ENCODE measurements around the gene APC2. TPM values are rescaled to one million over a fixed set of nuclear protein-coding genes. Genes with fewer than 3 reads are reported as not detected.

The APC2 gene
- polyA plus RNA-seq, 1 donor (not counting 4 experiments of a cell fraction or from before 2014, with no cell fraction given), result 0.01 TPM

- H2AFZ ChIP-seq (ENCODE audit: control insufficient read depth, low read length), result no peak overlapping the region
- H3K4me2 ChIP-seq (ENCODE audit: control insufficient read depth, extremely low read depth, insufficient read depth, low read depth, low read length), result no peak overlapping the region
- H4K20me1 ChIP-seq (ENCODE audit: control insufficient read depth, extremely low read depth, insufficient read depth, low read length), result no peaks in the 10 kb centered on the region
- TF ChIP-seq CTCF (optimal IDR thresholded peaks at IDR 0.05 in 1 of 3, IDR thresholded peaks at IDR 0.05 in 1 of 3, conservative IDR thresholded peaks at IDR 0.05 in 1 of 3; ENCODE audit: extremely low read depth in 1 of 3, insufficient read depth in 2 of 3, low read length in 3 of 3) (no peak), EZH2 (IDR thresholded peaks at IDR 0.05; ENCODE audit: low read length) (no peak)
- peaks cover 12% of the 10 kb centered on the region for H3K4me1 ChIP-seq (ENCODE audit: control insufficient read depth, extremely low read depth, insufficient read depth, low read length)
- no peak overlapping the region for H3K27ac ChIP-seq (ENCODE audit: control insufficient read depth, insufficient read depth, low read length)
- no peaks in the 10 kb centered on the region for H3K9me1 ChIP-seq (ENCODE audit: control insufficient read depth, extremely low read depth, insufficient read depth, low read length)
- no peaks in the 10 kb centered on the region for H3K27me3 ChIP-seq (ENCODE audit: control insufficient read depth, extremely low read depth, insufficient read depth, low read length)
- no peak for DNase-seq (ENCODE audit: low read depth, low spot score)
- H3K9me3 ChIP-seq (ENCODE audit: control insufficient read depth, low read depth, low read length), result no peaks in the 10 kb centered on the region
- dilution Hi-C loops (cut with MboI; ENCODE audit: extremely low pct_ligation_motif_present, low sequenced_read_pairs), result no loop called here
- H3K36me3 ChIP-seq (ENCODE audit: control insufficient read depth in 2 of 2, extremely low read depth in 1 of 2, insufficient read depth in 2 of 2, low read length in 2 of 2), result no peaks in the 10 kb centered on the region
- H3K9ac ChIP-seq (ENCODE audit: control insufficient read depth, extremely low read depth, insufficient read depth, low read length), result no peak overlapping the region
- no peaks in the 10 kb centered on the region for H3K79me2 ChIP-seq (ENCODE audit: control insufficient read depth, insufficient read depth, low read length)
- no peak overlapping the region for H3K4me3 ChIP-seq (ENCODE audit: control insufficient read depth in 2 of 3, extremely low read depth in 1 of 3, insufficient read depth in 2 of 3, low read depth in 1 of 3, low read length in 3 of 3)
- FAIRE-seq, result no peak
Measured at GRCh38 chr19:1488282-1488601, 38.3 kb downstream of the APC2 start.

GRCh38 chr19:1489463-1490310 is 39.8 kb downstream of the APC2 start:
- no peak for TF ChIP-seq EZH2 (IDR thresholded peaks at IDR 0.05; ENCODE audit: low read length)
- no peak for TF ChIP-seq CTCF (optimal IDR thresholded peaks at IDR 0.05 in 1 of 3, IDR thresholded peaks at IDR 0.05 in 1 of 3, conservative IDR thresholded peaks at IDR 0.05 in 1 of 3; ENCODE audit: extremely low read depth in 1 of 3, insufficient read depth in 2 of 3, low read length in 3 of 3)
- peak overlapping the region; percentile 54 to 78 (median 77) for H3K4me3 ChIP-seq (ENCODE audit: control insufficient read depth in 2 of 3, extremely low read depth in 1 of 3, insufficient read depth in 2 of 3, low read depth in 1 of 3, low read length in 3 of 3)
- H2AFZ ChIP-seq (ENCODE audit: control insufficient read depth, low read length), result peak overlapping the region; percentile 100
- DNase-seq (ENCODE audit: low read depth, low spot score) (no peak), FAIRE-seq (no peak)
- peaks cover 12% of the 10 kb centered on the region for H3K4me1 ChIP-seq (ENCODE audit: control insufficient read depth, extremely low read depth, insufficient read depth, low read length)
- peak overlapping the region; percentile 65 for H3K9ac ChIP-seq (ENCODE audit: control insufficient read depth, extremely low read depth, insufficient read depth, low read length)
- H3K36me3 ChIP-seq (ENCODE audit: control insufficient read depth in 2 of 2, extremely low read depth in 1 of 2, insufficient read depth in 2 of 2, low read length in 2 of 2), result no peaks in the 10 kb centered on the region
- no peaks in the 10 kb centered on the region for H3K27me3 ChIP-seq (ENCODE audit: control insufficient read depth, extremely low read depth, insufficient read depth, low read length)
- H3K9me3 ChIP-seq (ENCODE audit: control insufficient read depth, low read depth, low read length), result no peaks in the 10 kb centered on the region
- no peaks in the 10 kb centered on the region for H3K79me2 ChIP-seq (ENCODE audit: control insufficient read depth, insufficient read depth, low read length)
- no peaks in the 10 kb centered on the region for H3K9me1 ChIP-seq (ENCODE audit: control insufficient read depth, extremely low read depth, insufficient read depth, low read length)
- no peaks in the 10 kb centered on the region for H4K20me1 ChIP-seq (ENCODE audit: control insufficient read depth, extremely low read depth, insufficient read depth, low read length)
- no peak overlapping the region for H3K27ac ChIP-seq (ENCODE audit: control insufficient read depth, insufficient read depth, low read length)
- dilution Hi-C loops (cut with MboI; ENCODE audit: extremely low pct_ligation_motif_present, low sequenced_read_pairs), result no loop called here
- peak overlapping the region; percentile 94 for H3K4me2 ChIP-seq (ENCODE audit: control insufficient read depth, extremely low read depth, insufficient read depth, low read depth, low read length)
